Activated CD4-positive, alpha-beta memory T cell treated with anti-CD3 and anti-CD28 coated beads, Interleukin-2, amount 10 ng/mL, durations not matched to agents 7 days and 5 days (primary cell): Measurements from ENCODE around the gene CRIP2. TPM values are rescaled to one million over a fixed set of nuclear protein-coding genes. Genes with fewer than 3 reads are reported as not detected.

Experiments used
- CTCF ChIA-PET: fragments of 350-600 bp; sonication (Branson Sonifier 250); formaldehyde crosslinking; loops from one replicate; lab custom pipeline; 2021; ENCODE audit warnings: antibody characterized with exemption, inconsistent platforms; lab: Charles Lee
- POLR2A ChIA-PET: fragments of 350-600 bp; sonication (Branson Sonifier 250); formaldehyde crosslinking; loops from one replicate; lab custom pipeline; 2021; ENCODE audit warnings: antibody characterized with exemption; lab: Charles Lee
- DNase-seq: peaks from one replicate; pipeline ENCODE4 v3.0.0-alpha.2; 2020
- H3K27ac Mint-ChIP-seq: one replicate; pipeline ENCODE4 v1.8.0; 2021; ENCODE audit warnings: mild to moderate bottlenecking, mixed read lengths
- H3K27me3 Mint-ChIP-seq: one replicate; pipeline ENCODE4 v1.8.0; 2021; ENCODE audit warnings: mixed read lengths
- H3K36me3 Mint-ChIP-seq: one replicate; pipeline ENCODE4 v1.8.0; 2021; ENCODE audit warnings: low read depth, mixed read lengths
- H3K4me1 Mint-ChIP-seq: one replicate; pipeline ENCODE4 v1.8.0; 2021; ENCODE audit warnings: mixed read lengths
- H3K4me3 Mint-ChIP-seq: one replicate; pipeline ENCODE4 v1.8.0; 2021; ENCODE audit warnings: mild to moderate bottlenecking, mixed read lengths
- H3K9me3 Mint-ChIP-seq: one replicate; pipeline ENCODE4 v1.8.0; 2021; ENCODE audit warnings: mixed read lengths
- total RNA-seq, 2 experiments: library from RNA; stranded (reverse); gene quantifications; one replicate each; pipeline ENCODE4 v1.2.3, GENCODE V29; 2021

Gene CRIP2
- total RNA-seq, 2 experiments from 2014 or later: 1.8 to 1.9 TPM

GRCh38 chr14:105458010-105458409 is 16.6 kb upstream of the CRIP2 start:
- POLR2A ChIA-PET: no interaction called here
- Mint-ChIP-seq H3K9me3 (no peaks in the 10 kb centered on the region), H3K27me3 (no peaks in the 10 kb centered on the region), H3K4me3 (no peak overlapping the region), H3K4me1 (no peaks in the 10 kb centered on the region), H3K27ac (no peak overlapping the region), H3K36me3 (peaks cover 14% of the 10 kb centered on the region)
- DNase-seq: no peak
- CTCF ChIA-PET: interaction anchor here (1.2 kb wide), 1 partner anchor 10 kb away, joined by 3 read pairs; no protein-coding TSS in a partner anchor

GRCh38 chr14:105458571-105458970 is 16.1 kb upstream of the CRIP2 start:
- H3K4me1 Mint-ChIP-seq: no peaks in the 10 kb centered on the region

GRCh38 chr14:105460116-105460515 is 14.5 kb upstream of the CRIP2 start:
- no peak for DNase-seq
- Mint-ChIP-seq H3K36me3 (peaks cover 11% of the 10 kb centered on the region), H3K27me3 (no peaks in the 10 kb centered on the region), H3K4me1 (no peaks in the 10 kb centered on the region), H3K4me3 (no peak overlapping the region), H3K9me3 (no peaks in the 10 kb centered on the region), H3K27ac (no peak overlapping the region)
- ChIA-PET CTCF (no interaction called here), POLR2A (no interaction called here)

More at GRCh38 chr14:105458571-105458970, 16.1 kb upstream of the CRIP2 start:
- no peaks in the 10 kb centered on the region for H3K9me3 Mint-ChIP-seq
- POLR2A ChIA-PET: no interaction called here
- no peak overlapping the region for H3K4me3 Mint-ChIP-seq
- H3K36me3 Mint-ChIP-seq: peaks cover 11% of the 10 kb centered on the region
- DNase-seq: no peak
- H3K27me3 Mint-ChIP-seq: no peaks in the 10 kb centered on the region
- CTCF ChIA-PET: no interaction called here
- H3K27ac Mint-ChIP-seq: no peak overlapping the region

- H3K9me3 Mint-ChIP-seq: no peaks in the 10 kb centered on the region
- peaks cover 7% of the 10 kb centered on the region for H3K36me3 Mint-ChIP-seq
- POLR2A ChIA-PET: no interaction called here
- no peak overlapping the region for H3K4me3 Mint-ChIP-seq
- CTCF ChIA-PET: no interaction called here
- no peak overlapping the region for H3K27ac Mint-ChIP-seq
- H3K4me1 Mint-ChIP-seq: no peaks in the 10 kb centered on the region
- no peak for DNase-seq
- H3K27me3 Mint-ChIP-seq: no peaks in the 10 kb centered on the region
Measured at GRCh38 chr14:105460616-105461015, 14.0 kb upstream of the CRIP2 start.

GRCh38 chr14:105461903-105462302 is 12.7 kb upstream of the CRIP2 start:
- Mint-ChIP-seq H3K36me3 (peaks cover 7% of the 10 kb centered on the region), H3K4me1 (no peaks in the 10 kb centered on the region), H3K27ac (no peak overlapping the region), H3K4me3 (no peak overlapping the region), H3K9me3 (no peaks in the 10 kb centered on the region), H3K27me3 (no peaks in the 10 kb centered on the region)
- ChIA-PET CTCF (no interaction called here), POLR2A (no interaction called here)
- DNase-seq: no peak

GRCh38 chr14:105464501-105464900 is 10.1 kb upstream of the CRIP2 start:
- Mint-ChIP-seq H3K4me1 (no peaks in the 10 kb centered on the region), H3K27me3 (no peaks in the 10 kb centered on the region), H3K4me3 (no peak overlapping the region), H3K9me3 (no peaks in the 10 kb centered on the region), H3K36me3 (peaks cover 7% of the 10 kb centered on the region), H3K27ac (no peak overlapping the region)
- no peak for DNase-seq
- ChIA-PET CTCF (no interaction called here), POLR2A (no interaction called here)

GRCh38 chr14:105465209-105466031 is 9.2 kb upstream of the CRIP2 start:
- no peaks in the 10 kb centered on the region for H3K27me3 Mint-ChIP-seq
- peaks cover 7% of the 10 kb centered on the region for H3K36me3 Mint-ChIP-seq
- H3K4me1 Mint-ChIP-seq: no peaks in the 10 kb centered on the region
- H3K27ac Mint-ChIP-seq: no peak overlapping the region
- no peaks in the 10 kb centered on the region for H3K9me3 Mint-ChIP-seq
- ChIA-PET CTCF (no interaction called here), POLR2A (no interaction called here)
- H3K4me3 Mint-ChIP-seq: no peak overlapping the region
- DNase-seq: no peak

GRCh38 chr14:105466531-105467248 is 7.9 kb upstream of the CRIP2 start:
- Mint-ChIP-seq H3K9me3 (no peaks in the 10 kb centered on the region), H3K4me3 (no peak overlapping the region), H3K36me3 (peaks cover under 1% of the 10 kb centered on the region), H3K4me1 (no peaks in the 10 kb centered on the region), H3K27ac (no peak overlapping the region), H3K27me3 (no peaks in the 10 kb centered on the region)
- DNase-seq: no peak
- POLR2A ChIA-PET: no interaction called here
- CTCF ChIA-PET: interaction anchor here (1.4 kb wide), 1 partner anchor 14 kb away, joined by 4 read pairs; no protein-coding TSS in a partner anchor

GRCh38 chr14:105467249-105467941 is 7.2 kb upstream of the CRIP2 start:
- no peaks in the 10 kb centered on the region for H3K36me3 Mint-ChIP-seq
- DNase-seq: no peak
- H3K4me3 Mint-ChIP-seq: no peak overlapping the region
- ChIA-PET POLR2A (no interaction called here), CTCF (interaction anchor here (1.4 to 1.6 kb wide), 2 partner anchors 13 to 23 kb away, joined by 4 to 7 read pairs; no protein-coding TSS in a partner anchor)
- H3K27ac Mint-ChIP-seq: no peak overlapping the region
- no peaks in the 10 kb centered on the region for H3K27me3 Mint-ChIP-seq
- no peaks in the 10 kb centered on the region for H3K9me3 Mint-ChIP-seq
- no peaks in the 10 kb centered on the region for H3K4me1 Mint-ChIP-seq

GRCh38 chr14:105467942-105468471 is 6.6 kb upstream of the CRIP2 start:
- Mint-ChIP-seq H3K4me1 (no peaks in the 10 kb centered on the region), H3K27me3 (no peaks in the 10 kb centered on the region), H3K27ac (no peak overlapping the region), H3K36me3 (no peaks in the 10 kb centered on the region), H3K9me3 (no peaks in the 10 kb centered on the region), H3K4me3 (no peak overlapping the region)
- CTCF ChIA-PET: interaction anchor here (1.4 to 1.6 kb wide), 2 partner anchors 13 to 22 kb away, joined by 4 to 7 read pairs; no protein-coding TSS in a partner anchor
- DNase-seq: no peak
- POLR2A ChIA-PET: interaction anchor here (1.6 kb wide), 1 partner anchor 22 kb away, joined by 6 read pairs; no protein-coding TSS in a partner anchor

- peaks cover 5% of the 10 kb centered on the region for H3K4me1 Mint-ChIP-seq
- CTCF ChIA-PET: interaction anchor here (1.6 kb wide), 1 partner anchor 21 kb away, joined by 7 read pairs; no protein-coding TSS in a partner anchor
- DNase-seq: no peak
- H3K9me3 Mint-ChIP-seq: no peaks in the 10 kb centered on the region
- no peaks in the 10 kb centered on the region for H3K36me3 Mint-ChIP-seq
- no peak overlapping the region for H3K4me3 Mint-ChIP-seq
- no peak overlapping the region for H3K27ac Mint-ChIP-seq
- POLR2A ChIA-PET: interaction anchor here (1.6 kb wide), 1 partner anchor 21 kb away, joined by 6 read pairs; no protein-coding TSS in a partner anchor
- no peaks in the 10 kb centered on the region for H3K27me3 Mint-ChIP-seq
Measured at GRCh38 chr14:105468621-105469241, 5.9 kb upstream of the CRIP2 start.
